Panc1 (cell line): ENCODE results near the gene PTPRA. TPM values are rescaled to one million over a fixed set of nuclear protein-coding genes. Genes with fewer than 3 reads are reported as not detected.

Experiments used
- ATAC-seq: fragments of 200-7000 bp; cut with Tn5 transposase; 2 replicates; pipeline ENCODE4 v1.9.1; 2020; ENCODE audit warnings: mild to moderate bottlenecking, moderate library complexity
- BruUV-seq: library from RNA; stranded (reverse); fragments of 400-500 nt; replicated peaks from 2 replicates; lab custom pipeline; 2021; lab: Mats Ljungman, UMichigan
- CTCF ChIA-PET: fragments of 300-600 bp; sonication (Branson Sonifier 250); formaldehyde crosslinking; loops from one replicate; lab custom pipeline; 2022; ENCODE audit warnings: antibody characterized with exemption; lab: Charles Lee
- POLR2A ChIA-PET: fragments of 300-600 bp; sonication (Branson Sonifier 250); formaldehyde crosslinking; loops from one replicate; lab custom pipeline; 2022; ENCODE audit warnings: antibody characterized with exemption; lab: Charles Lee
- DNase-seq: peaks from one replicate; pipeline ENCODE4 v3.0.0-alpha.2; 2010; ENCODE audit warnings: low read depth, low spot score
- H3K27ac ChIP-seq: 2 replicates; pipeline ENCODE4 v1.5.1; 2011; ENCODE audit warnings: mild to moderate bottlenecking, low read length, inconsistent platforms
- H3K27me3 ChIP-seq: fragments of 200-500 bp; sonication (Bioruptor generic); 2 replicates; pipeline ENCODE4 v1.6.0; 2014; ENCODE audit warnings: low read length, inconsistent platforms; ENCODE audit not compliant: control insufficient read depth, insufficient read depth
- H3K36me3 ChIP-seq: fragments of 200-500 bp; sonication (Bioruptor generic); 2 replicates; pipeline ENCODE4 v1.5.1; 2014; ENCODE audit warnings: inconsistent platforms, mild to moderate bottlenecking, low read length, moderate library complexity; ENCODE audit not compliant: control insufficient read depth, insufficient read depth
- H3K4me1 ChIP-seq: 2 replicates; pipeline ENCODE4 v1.5.1; 2011; ENCODE audit warnings: inconsistent platforms, mild to moderate bottlenecking, low read length, moderate library complexity; ENCODE audit not compliant: control insufficient read depth, insufficient read depth
- H3K4me3 ChIP-seq, 2 experiments: 2 replicates each; pipeline ENCODE4 v1.5.1; 2011 to 2012; ENCODE audit warnings: low read depth in 2 of 2, low read length in 2 of 2, mild to moderate bottlenecking in 2 of 2, inconsistent platforms in 1 of 2, moderate library complexity in 1 of 2
- H3K9me3 ChIP-seq: fragments of 200-500 bp; sonication (Bioruptor generic); 2 replicates; pipeline ENCODE4 v1.5.1; 2014; ENCODE audit warnings: low read depth, mild to moderate bottlenecking, inconsistent platforms, low read length, moderate library complexity; ENCODE audit not compliant: control insufficient read depth, insufficient read depth
- POLR2AphosphoS5 ChIP-seq: IDR thresholded peaks from 2 replicates; pipeline ENCODE4 v1.6.1; 2012; ENCODE audit warnings: mild to moderate bottlenecking, low read depth, low read length, moderate library complexity
- SIN3A ChIP-seq: IDR thresholded peaks from 2 replicates; pipeline ENCODE4 v1.6.1; 2012; ENCODE audit warnings: low read depth, mild to moderate bottlenecking, low read length, moderate library complexity, borderline replicate concordance; ENCODE audit not compliant: insufficient read depth
- TCF7L2 ChIP-seq: IDR thresholded peaks from 2 replicates; pipeline ENCODE4 v1.6.1; 2011; ENCODE audit warnings: mild to moderate bottlenecking, low read depth, low read length, inconsistent platforms
- in situ Hi-C: cut with HindIII; loops from 2 replicates; pipeline ENCODE4 v1.10.0; 2016; ENCODE audit warnings: low sequenced_read_pairs, low pct_unique_long_range_greater_than_20kb
- intact Hi-C: fragments of 100-400 bp; cut with micrococcal nuclease; formaldehyde crosslinking; loops from one replicate; pipeline ENCODE4 v1.10.0; 2022; ENCODE audit not compliant: unreplicated experiment
- total RNA-seq: library from RNA; stranded (reverse); gene quantifications from one replicate; pipeline ENCODE4 v1.2.1, GENCODE V29; 2021; ENCODE audit not compliant: unreplicated experiment
- TF ChIP-seq, protein P1 (sequence below), 2 experiments: IDR thresholded peaks; 2 replicates each; pipeline ENCODE4 v1.6.1; 2011 to 2012; ENCODE audit warnings: low read depth in 2 of 2, control low read depth in 1 of 2, low read length in 1 of 2, mild to moderate bottlenecking in 1 of 2, moderate library complexity in 1 of 2; ENCODE audit not compliant: insufficient read depth in 1 of 2
- TF ChIP-seq, protein P2 (sequence below): fragments of 450-650 bp; IDR thresholded peaks from 2 replicates; pipeline ENCODE4 v1.5.1; 2017; ENCODE audit warnings: mild to moderate bottlenecking

The PTPRA gene
- total RNA-seq, 1 experiment from 2014 or later, result 56.6 TPM

DNA sequence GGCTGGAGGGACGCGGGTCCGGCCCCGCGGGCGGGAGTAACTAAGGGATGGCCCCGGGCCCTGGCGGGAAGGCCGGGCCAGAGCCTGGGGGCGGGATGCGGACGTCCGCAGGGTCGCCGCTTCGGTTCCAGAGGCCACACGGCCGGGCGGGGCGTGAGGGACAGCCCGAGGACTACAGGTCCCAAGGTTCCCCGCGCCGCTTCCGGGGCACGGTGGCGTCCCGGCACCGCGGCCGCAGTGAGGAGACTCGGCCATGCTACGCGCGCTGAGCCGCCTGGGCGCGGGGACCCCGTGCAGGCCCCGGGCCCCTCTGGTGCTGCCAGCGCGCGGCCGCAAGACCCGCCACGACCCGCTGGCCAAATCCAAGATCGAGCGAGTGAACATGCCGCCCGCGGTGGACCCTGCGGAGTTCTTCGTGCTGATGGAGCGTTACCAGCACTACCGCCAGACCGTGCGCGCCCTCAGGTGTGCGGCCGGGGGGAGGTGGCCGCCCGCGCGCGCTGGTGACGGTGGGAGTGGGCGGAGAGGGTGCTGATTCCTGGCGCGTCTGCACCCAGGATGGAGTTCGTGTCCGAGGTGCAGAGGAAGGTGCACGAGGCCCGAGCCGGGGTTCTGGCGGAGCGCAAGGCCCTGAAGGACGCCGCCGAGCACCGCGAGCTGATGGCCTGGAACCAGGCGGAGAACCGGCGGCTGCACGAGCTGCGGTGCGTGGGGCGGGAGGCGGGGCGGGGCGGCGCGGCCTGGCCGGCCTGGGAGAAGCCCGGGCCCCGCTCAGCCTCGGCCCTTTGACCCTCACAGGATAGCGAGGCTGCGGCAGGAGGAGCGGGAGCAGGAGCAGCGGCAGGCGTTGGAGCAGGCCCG, 172.8 kb downstream of the PTPRA start, which contains the start of gene MRPS26:
Gene MRPS26, plus strand, starts transcription at position 237 of the 861 bp plus-strand sequence. Its CDS starts 17 bp downstream, at position 254.
- peaks cover 5% of the 10 kb centered on the region; the same call in 1 of the 2 replicates for H3K36me3 ChIP-seq
- H3K27ac ChIP-seq, result peak within 1 kb of the TSS; percentile 86
- peak; percentile 96 for ATAC-seq
- intact Hi-C loops, result no loop called here
- TF ChIP-seq, protein P1, sequence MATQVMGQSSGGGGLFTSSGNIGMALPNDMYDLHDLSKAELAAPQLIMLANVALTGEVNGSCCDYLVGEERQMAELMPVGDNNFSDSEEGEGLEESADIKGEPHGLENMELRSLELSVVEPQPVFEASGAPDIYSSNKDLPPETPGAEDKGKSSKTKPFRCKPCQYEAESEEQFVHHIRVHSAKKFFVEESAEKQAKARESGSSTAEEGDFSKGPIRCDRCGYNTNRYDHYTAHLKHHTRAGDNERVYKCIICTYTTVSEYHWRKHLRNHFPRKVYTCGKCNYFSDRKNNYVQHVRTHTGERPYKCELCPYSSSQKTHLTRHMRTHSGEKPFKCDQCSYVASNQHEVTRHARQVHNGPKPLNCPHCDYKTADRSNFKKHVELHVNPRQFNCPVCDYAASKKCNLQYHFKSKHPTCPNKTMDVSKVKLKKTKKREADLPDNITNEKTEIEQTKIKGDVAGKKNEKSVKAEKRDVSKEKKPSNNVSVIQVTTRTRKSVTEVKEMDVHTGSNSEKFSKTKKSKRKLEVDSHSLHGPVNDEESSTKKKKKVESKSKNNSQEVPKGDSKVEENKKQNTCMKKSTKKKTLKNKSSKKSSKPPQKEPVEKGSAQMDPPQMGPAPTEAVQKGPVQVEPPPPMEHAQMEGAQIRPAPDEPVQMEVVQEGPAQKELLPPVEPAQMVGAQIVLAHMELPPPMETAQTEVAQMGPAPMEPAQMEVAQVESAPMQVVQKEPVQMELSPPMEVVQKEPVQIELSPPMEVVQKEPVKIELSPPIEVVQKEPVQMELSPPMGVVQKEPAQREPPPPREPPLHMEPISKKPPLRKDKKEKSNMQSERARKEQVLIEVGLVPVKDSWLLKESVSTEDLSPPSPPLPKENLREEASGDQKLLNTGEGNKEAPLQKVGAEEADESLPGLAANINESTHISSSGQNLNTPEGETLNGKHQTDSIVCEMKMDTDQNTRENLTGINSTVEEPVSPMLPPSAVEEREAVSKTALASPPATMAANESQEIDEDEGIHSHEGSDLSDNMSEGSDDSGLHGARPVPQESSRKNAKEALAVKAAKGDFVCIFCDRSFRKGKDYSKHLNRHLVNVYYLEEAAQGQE (IDR thresholded peaks at IDR 0.05; ENCODE audit: insufficient read depth in 1 of 2, low read depth in 2 of 2, low read length in 1 of 2), result no peak
- peak; percentile 85; the same call in 1 of the 2 replicates for TF ChIP-seq SIN3A
- TF ChIP-seq POLR2AphosphoS5, result peak; percentile 82
- TF ChIP-seq, protein P2, sequence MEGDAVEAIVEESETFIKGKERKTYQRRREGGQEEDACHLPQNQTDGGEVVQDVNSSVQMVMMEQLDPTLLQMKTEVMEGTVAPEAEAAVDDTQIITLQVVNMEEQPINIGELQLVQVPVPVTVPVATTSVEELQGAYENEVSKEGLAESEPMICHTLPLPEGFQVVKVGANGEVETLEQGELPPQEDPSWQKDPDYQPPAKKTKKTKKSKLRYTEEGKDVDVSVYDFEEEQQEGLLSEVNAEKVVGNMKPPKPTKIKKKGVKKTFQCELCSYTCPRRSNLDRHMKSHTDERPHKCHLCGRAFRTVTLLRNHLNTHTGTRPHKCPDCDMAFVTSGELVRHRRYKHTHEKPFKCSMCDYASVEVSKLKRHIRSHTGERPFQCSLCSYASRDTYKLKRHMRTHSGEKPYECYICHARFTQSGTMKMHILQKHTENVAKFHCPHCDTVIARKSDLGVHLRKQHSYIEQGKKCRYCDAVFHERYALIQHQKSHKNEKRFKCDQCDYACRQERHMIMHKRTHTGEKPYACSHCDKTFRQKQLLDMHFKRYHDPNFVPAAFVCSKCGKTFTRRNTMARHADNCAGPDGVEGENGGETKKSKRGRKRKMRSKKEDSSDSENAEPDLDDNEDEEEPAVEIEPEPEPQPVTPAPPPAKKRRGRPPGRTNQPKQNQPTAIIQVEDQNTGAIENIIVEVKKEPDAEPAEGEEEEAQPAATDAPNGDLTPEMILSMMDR, result no peak
- TF ChIP-seq TCF7L2, result no peak
- BruUV-seq, result no TSS peak
- DNase-seq, result no peak
- POLR2A ChIA-PET, result no interaction called here
- peak within 1 kb of the TSS; percentile 82 to 88 for H3K4me3 ChIP-seq
- H3K9me3 ChIP-seq, result no peaks in the 10 kb centered on the region
- in situ Hi-C loops, result no loop called here
- H3K4me1 ChIP-seq, result peaks cover 8% of the 10 kb centered on the region
- CTCF ChIA-PET, result interaction anchor here (0.5 kb wide), 1 partner anchor 115 kb away, joined by 3 read pairs; no protein-coding TSS in a partner anchor
- H3K27me3 ChIP-seq, result no peaks in the 10 kb centered on the region

DNA sequence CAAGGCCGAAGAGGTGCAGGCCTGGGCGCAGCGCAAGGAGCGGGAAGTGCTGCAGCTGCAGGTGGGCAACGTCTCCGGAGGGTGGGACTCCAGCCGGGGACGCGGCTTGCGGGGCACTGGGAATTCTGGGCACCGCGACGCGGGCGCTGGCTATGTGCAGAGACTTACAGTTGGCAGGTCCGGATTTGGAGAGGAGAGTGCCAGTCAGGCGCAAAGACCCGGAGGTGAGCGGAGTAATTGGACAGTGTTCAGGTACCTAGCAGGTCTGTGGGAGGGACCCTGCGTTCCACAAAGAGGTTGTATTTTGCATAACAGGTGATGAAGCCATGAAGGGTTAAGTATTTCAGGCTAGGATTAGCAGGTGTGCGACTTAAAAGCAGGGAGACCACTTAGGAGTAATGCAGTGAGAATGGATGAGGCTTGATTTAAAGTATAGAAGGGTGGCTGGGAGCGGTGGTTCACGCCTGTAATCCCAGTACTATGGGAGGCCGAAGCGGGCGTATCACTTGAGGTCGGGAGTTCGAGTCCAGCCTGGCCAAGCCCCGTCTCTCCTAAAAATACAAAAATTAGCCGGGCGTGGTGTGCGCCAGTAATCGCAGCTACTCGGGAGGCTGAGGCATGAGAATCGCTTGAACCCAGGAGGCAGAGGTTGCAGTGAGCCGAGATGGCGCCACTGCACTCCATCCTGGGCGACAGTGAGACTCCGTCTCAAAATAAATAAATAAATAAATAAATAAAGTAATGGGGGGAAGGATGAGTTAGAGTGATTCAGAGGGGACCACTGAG, 173.6 kb downstream of the PTPRA start:
- POLR2A ChIA-PET, result no interaction called here
- Histone ChIP-seq H3K27me3 (no peaks in the 10 kb centered on the region), H3K4me1 (peaks cover 9% of the 10 kb centered on the region), H3K36me3 (peaks cover 5% of the 10 kb centered on the region; the same call in 1 of the 2 replicates), H3K9me3 (no peaks in the 10 kb centered on the region), H3K27ac (peak overlapping the region; percentile 86), H3K4me3 (peak overlapping the region; percentile 82 to 88)
- TF ChIP-seq, protein P1 (IDR thresholded peaks at IDR 0.05; ENCODE audit: insufficient read depth in 1 of 2, low read depth in 2 of 2, low read length in 1 of 2), result no peak
- in situ Hi-C loops (no loop called here), intact Hi-C loops (no loop called here)
- no TSS peak for BruUV-seq
- CTCF ChIA-PET, result no interaction called here
- ATAC-seq (no peak), DNase-seq (no peak)
